Endodermal cell (in vitro differentiated cells): ENCODE data around the gene KRTAP10-2. TPM values are rescaled to one million over a fixed set of nuclear protein-coding genes. Genes with fewer than 3 reads are reported as not detected.

Experiments used
- DNase-seq: peaks from one replicate; pipeline ENCODE4 v3.0.0-alpha.2; 2017
- H3K27ac ChIP-seq: 2 replicates; pipeline ENCODE4 v1.5.1; 2013; ENCODE audit warnings: mild to moderate bottlenecking, low read depth, low read length, moderate library complexity
- H3K27me3 ChIP-seq: 2 replicates; pipeline ENCODE4 v1.6.1; 2013; ENCODE audit warnings: mild to moderate bottlenecking, low read length, moderate library complexity; ENCODE audit not compliant: insufficient read depth, control insufficient read depth, poor library complexity, severe bottlenecking
- H3K36me3 ChIP-seq: 2 replicates; pipeline ENCODE4 v1.7.0; 2013; ENCODE audit warnings: mild to moderate bottlenecking, low read length, moderate library complexity; ENCODE audit not compliant: control insufficient read depth, insufficient read depth
- H3K4me1 ChIP-seq: one replicate; pipeline ENCODE4 v1.7.0; 2013; ENCODE audit warnings: low read length; ENCODE audit not compliant: control insufficient read depth, insufficient read depth
- H3K4me3 ChIP-seq: 2 replicates; pipeline ENCODE4 v1.5.1; 2013; ENCODE audit warnings: mild to moderate bottlenecking, low read length, moderate library complexity
- H3K9ac ChIP-seq: 2 replicates; pipeline ENCODE4 v1.6.1; 2013; ENCODE audit warnings: mild to moderate bottlenecking, low read length, moderate library complexity; ENCODE audit not compliant: poor library complexity, severe bottlenecking; ENCODE audit errors: extremely low read depth
- H3K9me3 ChIP-seq: 2 replicates; pipeline ENCODE4 v1.6.1; 2013; ENCODE audit warnings: mild to moderate bottlenecking, low read length, moderate library complexity; ENCODE audit not compliant: control insufficient read depth
- H3K27ac Mint-ChIP-seq: 2 replicates; pipeline ENCODE4 v1.8.0; 2020; ENCODE audit warnings: mixed read lengths
- H3K27me3 Mint-ChIP-seq: 2 replicates; pipeline ENCODE4 v1.8.0; 2021; ENCODE audit warnings: mild to moderate bottlenecking, mixed read lengths; ENCODE audit not compliant: insufficient read depth
- H3K36me3 Mint-ChIP-seq: 2 replicates; pipeline ENCODE4 v1.8.0; 2020; ENCODE audit warnings: low read depth, mixed read lengths
- H3K4me1 Mint-ChIP-seq: 2 replicates; pipeline ENCODE4 v1.8.0; 2020; ENCODE audit warnings: mixed read lengths
- H3K4me3 Mint-ChIP-seq: 2 replicates; pipeline ENCODE4 v1.8.0; 2020; ENCODE audit warnings: mild to moderate bottlenecking, moderate library complexity, mixed read lengths
- H3K9me3 Mint-ChIP-seq: 2 replicates; pipeline ENCODE4 v1.8.0; 2020; ENCODE audit warnings: mild to moderate bottlenecking, mixed read lengths
- WGBS, 2 experiments: methylation state at CpG; one replicate each; pipeline versions ENCODE4 v1.1.5 to v1.1.7; 2013; ENCODE audit warnings: missing lambda C conversion rate in 2 of 2, mixed read lengths in 1 of 2; ENCODE audit not compliant: insufficient coverage in 1 of 2, insufficient read length in 1 of 2; 5-methylcytosine and 5-hydroxymethylcytosine counted together
- total RNA-seq, 2 donors: library from RNA; stranded (reverse); fragmentation: NEBNext Ultra II Directional in 1 of 2; extraction: Animal tissue kit (Norgen Biotek cat#: 25700) in 1 of 2; gene quantifications; 2 replicates in 1 of 2; 3 replicates in 1 of 2; pipeline ENCODE4 v1.2.1, GENCODE V29; 2021
- TF ChIP-seq, protein P1 (sequence below): fragments of 200-600 bp; sonication (generic); conservative IDR thresholded peaks from 2 replicates; pipeline ENCODE4 v1.5.0; 2021; ENCODE audit warnings: antibody characterized with exemption, mild to moderate bottlenecking

KRTAP10-2 gene
- total RNA-seq, 2 donors from 2014 or later = not detected

DNA sequence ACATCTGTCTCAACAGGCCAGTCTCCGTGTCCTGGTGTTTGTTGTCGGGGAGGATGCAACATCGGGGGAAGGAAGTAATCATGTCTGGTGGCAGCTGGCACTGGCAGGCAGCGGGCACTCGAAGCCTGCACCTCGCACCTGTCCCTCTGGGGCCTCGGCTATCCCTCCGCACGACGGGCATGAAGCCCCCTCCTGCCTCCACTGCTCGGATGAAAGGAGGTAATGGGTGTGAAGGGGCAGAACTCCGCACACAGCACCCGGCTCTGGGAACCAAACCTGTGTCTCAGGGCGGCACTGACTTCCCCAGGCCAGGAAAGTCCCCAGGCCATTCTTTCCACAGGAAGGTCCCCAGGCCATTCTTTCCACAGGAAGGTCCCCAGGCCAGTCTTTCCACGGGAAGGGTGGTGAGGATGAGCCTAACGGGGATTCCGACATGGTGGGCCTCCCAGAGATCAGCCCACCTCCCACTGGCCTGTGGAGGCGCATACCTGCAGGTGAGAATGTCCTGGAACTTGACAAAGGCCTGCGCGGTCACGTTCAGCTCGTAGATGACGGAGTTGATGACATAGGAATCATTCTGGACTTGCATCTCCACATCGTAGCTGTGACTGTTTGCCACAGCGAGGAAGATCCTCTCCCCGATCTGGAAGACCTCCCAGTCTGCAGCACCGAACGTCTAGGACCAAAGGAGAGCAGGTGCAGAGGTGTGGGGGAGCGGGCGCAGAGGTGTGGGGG lies 42.4 kb downstream of the KRTAP10-2 start:
- Histone ChIP-seq H3K27ac (no peak overlapping the region), H3K9me3 (no peaks in the 10 kb centered on the region), H3K27me3 (no peaks in the 10 kb centered on the region), H3K4me3 (no peak overlapping the region), H3K9ac (no peak overlapping the region), H3K36me3 (no peaks in the 10 kb centered on the region), H3K4me1 (no peaks in the 10 kb centered on the region)
- H3K9me3 Mint-ChIP-seq = no peaks in the 10 kb centered on the region
- DNase-seq = no peak
- WGBS, 2 experiments = 97% methylated on average over 18 to 30 of the region's 30 CpGs
- H3K27me3 Mint-ChIP-seq = no peaks in the 10 kb centered on the region
- no peak overlapping the region for H3K4me3 Mint-ChIP-seq
- no peak overlapping the region for H3K27ac Mint-ChIP-seq
- H3K4me1 Mint-ChIP-seq = no peaks in the 10 kb centered on the region
- TF ChIP-seq, protein P1, sequence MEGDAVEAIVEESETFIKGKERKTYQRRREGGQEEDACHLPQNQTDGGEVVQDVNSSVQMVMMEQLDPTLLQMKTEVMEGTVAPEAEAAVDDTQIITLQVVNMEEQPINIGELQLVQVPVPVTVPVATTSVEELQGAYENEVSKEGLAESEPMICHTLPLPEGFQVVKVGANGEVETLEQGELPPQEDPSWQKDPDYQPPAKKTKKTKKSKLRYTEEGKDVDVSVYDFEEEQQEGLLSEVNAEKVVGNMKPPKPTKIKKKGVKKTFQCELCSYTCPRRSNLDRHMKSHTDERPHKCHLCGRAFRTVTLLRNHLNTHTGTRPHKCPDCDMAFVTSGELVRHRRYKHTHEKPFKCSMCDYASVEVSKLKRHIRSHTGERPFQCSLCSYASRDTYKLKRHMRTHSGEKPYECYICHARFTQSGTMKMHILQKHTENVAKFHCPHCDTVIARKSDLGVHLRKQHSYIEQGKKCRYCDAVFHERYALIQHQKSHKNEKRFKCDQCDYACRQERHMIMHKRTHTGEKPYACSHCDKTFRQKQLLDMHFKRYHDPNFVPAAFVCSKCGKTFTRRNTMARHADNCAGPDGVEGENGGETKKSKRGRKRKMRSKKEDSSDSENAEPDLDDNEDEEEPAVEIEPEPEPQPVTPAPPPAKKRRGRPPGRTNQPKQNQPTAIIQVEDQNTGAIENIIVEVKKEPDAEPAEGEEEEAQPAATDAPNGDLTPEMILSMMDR = no peak
- H3K36me3 Mint-ChIP-seq = peaks cover 3% of the 10 kb centered on the region

DNA sequence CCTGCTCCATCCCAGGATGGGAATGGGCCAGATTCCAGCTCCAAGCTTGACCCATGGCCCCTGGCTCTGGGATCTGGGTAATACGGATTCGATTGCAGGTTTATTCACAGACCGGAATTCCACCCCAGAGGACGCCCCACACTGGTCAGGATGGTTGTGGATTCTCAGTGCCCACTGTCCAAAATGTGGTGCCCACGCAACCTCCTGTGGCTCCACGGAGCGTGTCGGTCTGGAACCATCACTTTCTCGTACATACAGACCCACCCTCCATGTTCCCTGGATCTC lies 42.9 kb downstream of the KRTAP10-2 start:
- no peaks in the 10 kb centered on the region for H3K36me3 ChIP-seq
- no peak overlapping the region for H3K4me3 Mint-ChIP-seq
- no peaks in the 10 kb centered on the region for H3K4me1 ChIP-seq

DNA sequence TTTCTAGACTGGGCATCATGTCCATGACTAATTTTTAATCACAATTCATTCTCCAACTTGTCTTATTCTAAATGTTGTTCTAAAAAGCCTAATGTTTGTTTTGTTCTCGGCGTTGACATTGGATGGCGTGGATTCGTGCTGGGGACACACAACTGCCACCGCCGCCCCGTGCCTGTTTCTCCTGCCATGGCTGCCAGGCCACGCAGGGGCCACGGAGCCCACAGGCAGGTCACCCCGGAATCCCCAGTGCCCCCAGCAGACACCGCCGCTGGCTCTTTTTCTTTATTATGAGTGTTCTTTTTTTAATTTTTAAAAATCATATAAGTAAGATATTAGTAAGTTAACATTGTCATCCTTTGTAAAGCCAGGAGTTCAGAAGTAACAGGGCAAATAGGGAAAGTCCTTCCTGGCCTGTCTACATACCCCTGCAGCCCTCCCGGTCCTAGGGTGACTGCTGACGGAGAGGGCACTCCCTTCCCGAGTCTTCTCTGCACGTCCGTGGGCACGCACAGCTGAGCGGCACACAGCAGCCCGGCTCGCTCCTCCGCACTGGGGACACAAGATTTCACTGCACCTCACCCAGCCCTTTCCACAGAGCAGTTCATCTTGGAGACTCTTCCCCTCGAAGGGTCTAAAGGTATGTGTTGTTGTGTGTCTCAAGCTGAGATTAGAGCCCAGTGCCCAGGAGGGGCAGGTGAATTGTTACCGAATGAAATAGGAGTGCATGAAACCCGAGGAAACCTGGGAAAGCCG lies 43.5 kb downstream of the KRTAP10-2 start:
- TF ChIP-seq, protein P1 = no peak
- Mint-ChIP-seq H3K4me1 (no peaks in the 10 kb centered on the region), H3K4me3 (no peak overlapping the region), H3K27ac (no peak overlapping the region), H3K9me3 (no peaks in the 10 kb centered on the region), H3K36me3 (peaks cover 3% of the 10 kb centered on the region), H3K27me3 (no peaks in the 10 kb centered on the region)
- Histone ChIP-seq H3K9ac (no peak overlapping the region), H3K4me1 (no peaks in the 10 kb centered on the region), H3K27ac (no peak overlapping the region), H3K9me3 (no peaks in the 10 kb centered on the region), H3K27me3 (no peaks in the 10 kb centered on the region), H3K4me3 (no peak overlapping the region), H3K36me3 (no peaks in the 10 kb centered on the region)
- WGBS, 2 experiments = 94 to 95% methylated on average over 11 to 24 of the region's 26 CpGs
- no peak for DNase-seq

More for the DNA sequence above, 42.9 kb downstream of the KRTAP10-2 start:
- Mint-ChIP-seq H3K36me3 (peaks cover 3% of the 10 kb centered on the region), H3K27ac (no peak overlapping the region), H3K9me3 (no peaks in the 10 kb centered on the region), H3K27me3 (no peaks in the 10 kb centered on the region), H3K4me1 (no peaks in the 10 kb centered on the region)
- Histone ChIP-seq H3K9ac (no peak overlapping the region), H3K9me3 (no peaks in the 10 kb centered on the region), H3K27me3 (no peaks in the 10 kb centered on the region), H3K27ac (no peak overlapping the region), H3K4me3 (no peak overlapping the region)
- TF ChIP-seq, protein P1 = no peak
- WGBS, 2 experiments = 94 to 96% methylated on average over 9 of the region's 9 CpGs
- no peak for DNase-seq
